Measurements from ENCODE around the gene TMEM259.

DNA sequence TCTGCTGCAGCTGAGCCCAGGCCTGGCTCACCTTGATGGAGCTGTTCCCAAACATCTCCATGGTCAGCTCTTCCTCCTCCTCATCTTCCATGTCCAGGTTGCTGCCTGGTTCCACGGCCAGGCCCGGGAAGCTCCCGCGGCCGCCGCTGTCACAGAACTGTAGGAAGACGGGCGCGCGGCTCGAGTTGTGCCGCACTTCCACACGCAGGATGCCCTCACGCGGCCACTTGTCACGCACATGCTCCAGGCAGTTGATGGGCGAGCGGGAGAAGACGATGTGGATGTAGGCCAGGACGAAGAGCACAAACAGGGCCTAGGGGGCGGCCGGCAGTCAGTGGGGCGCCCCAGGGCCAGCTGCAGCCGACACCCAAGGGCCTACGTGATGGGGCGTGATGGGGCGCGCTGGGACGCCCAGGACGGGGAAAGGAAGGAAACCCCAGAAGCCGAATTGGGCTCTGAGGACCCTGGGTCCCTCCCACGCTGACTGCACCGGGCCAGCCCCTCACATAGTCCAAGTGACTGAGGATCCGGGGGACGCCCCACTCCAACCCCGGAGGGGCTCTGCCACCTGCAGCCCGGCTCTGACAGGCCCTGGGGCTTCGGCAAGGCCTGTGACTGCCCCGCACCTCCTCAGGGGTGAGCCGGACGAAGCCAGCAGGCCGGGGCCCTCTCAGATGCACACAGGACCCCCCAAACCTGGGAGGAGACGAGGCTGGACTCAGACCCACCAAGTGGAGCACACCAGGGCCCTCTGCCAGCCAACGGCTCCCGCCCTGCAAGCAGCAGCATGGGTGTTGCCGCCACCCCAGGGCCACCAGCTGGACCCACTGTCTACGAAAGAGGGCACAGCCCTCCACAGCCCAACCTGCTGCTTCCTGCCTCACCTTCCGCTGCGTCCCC lies 6.5 kb downstream of the TMEM259 start:
- TF ChIP-seq, protein P1, sequence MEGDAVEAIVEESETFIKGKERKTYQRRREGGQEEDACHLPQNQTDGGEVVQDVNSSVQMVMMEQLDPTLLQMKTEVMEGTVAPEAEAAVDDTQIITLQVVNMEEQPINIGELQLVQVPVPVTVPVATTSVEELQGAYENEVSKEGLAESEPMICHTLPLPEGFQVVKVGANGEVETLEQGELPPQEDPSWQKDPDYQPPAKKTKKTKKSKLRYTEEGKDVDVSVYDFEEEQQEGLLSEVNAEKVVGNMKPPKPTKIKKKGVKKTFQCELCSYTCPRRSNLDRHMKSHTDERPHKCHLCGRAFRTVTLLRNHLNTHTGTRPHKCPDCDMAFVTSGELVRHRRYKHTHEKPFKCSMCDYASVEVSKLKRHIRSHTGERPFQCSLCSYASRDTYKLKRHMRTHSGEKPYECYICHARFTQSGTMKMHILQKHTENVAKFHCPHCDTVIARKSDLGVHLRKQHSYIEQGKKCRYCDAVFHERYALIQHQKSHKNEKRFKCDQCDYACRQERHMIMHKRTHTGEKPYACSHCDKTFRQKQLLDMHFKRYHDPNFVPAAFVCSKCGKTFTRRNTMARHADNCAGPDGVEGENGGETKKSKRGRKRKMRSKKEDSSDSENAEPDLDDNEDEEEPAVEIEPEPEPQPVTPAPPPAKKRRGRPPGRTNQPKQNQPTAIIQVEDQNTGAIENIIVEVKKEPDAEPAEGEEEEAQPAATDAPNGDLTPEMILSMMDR (conservative IDR thresholded peaks at IDR 0.05) = no peak
- TF ChIP-seq EZH2 (IDR thresholded peaks at IDR 0.05; ENCODE audit: low read depth) = no peak
